IPS-18c (cell line): ENCODE results near the gene NRDC.
"Not testable (repeated sequence)": the region's sequence is repeated elsewhere in the genome, so short reads cannot be mapped to it uniquely, and the experiment has no call there.

Experiments used
- H3K4me3 ChIP-seq: 2 replicates; pipeline ENCODE4 v1.7.0; 2013; ENCODE audit warnings: low read depth, mild to moderate bottlenecking, low read length, moderate library complexity; ENCODE audit not compliant: insufficient read depth
- H3K9me3 ChIP-seq: one replicate; pipeline ENCODE4 v1.6.1; 2013; ENCODE audit warnings: mild to moderate bottlenecking, low read length, moderate library complexity; ENCODE audit not compliant: control insufficient read depth, insufficient read depth

Gene NRDC

DNA sequence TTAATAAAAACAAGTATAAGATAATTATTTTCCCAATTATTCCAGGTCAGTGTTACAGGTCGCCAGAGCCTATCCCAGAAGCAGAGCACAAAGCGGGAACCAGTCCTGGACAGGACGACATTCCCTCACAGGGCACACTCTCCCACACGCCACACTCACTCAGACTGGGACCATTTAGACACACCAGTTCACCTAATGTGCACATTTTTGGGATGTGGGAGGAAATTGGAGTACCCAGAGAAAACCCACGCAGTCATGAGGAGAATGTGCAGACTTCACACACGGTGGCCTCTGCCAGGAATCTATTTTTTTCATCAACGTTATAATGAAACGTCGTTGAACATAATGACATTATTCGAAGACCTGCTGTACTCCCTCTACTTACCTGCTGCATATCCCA, 20.5 kb upstream of the NRDC start:
- Histone ChIP-seq H3K9me3 (peaks cover 2% of the 10 kb centered on the region), H3K4me3 (no peak overlapping the region)

GRCh38 chr1:51898090-51898734, 19.7 kb upstream of the NRDC start:
- Histone ChIP-seq H3K9me3 (peaks cover 2% of the 10 kb centered on the region), H3K4me3 (no peak overlapping the region)

- Histone ChIP-seq H3K4me3 (no peak overlapping the region), H3K9me3 (peaks cover 2% of the 10 kb centered on the region)
Observed at GRCh38 chr1:51897699-51898031, 19.1 kb upstream of the NRDC start.

DNA sequence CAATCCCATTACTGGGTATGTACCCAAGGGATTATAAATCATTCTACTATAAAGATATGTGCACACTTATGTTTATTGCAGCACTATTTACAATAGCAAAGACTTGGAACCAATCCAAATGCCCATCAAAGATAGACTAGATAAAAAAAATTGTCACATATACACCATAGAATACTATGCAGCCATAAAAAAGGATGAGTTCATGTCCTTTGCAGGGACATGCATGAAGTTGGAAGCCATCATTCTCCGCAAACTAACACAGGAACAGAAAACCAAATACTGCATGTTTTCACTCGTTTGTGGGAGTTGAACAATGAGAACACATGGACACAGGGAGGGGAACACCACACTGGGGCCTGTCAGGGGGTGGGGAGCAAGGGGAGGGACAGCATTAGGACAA, 16.2 kb upstream of the NRDC start:
- not testable (repeated sequence) for H3K4me3 ChIP-seq, H3K9me3 ChIP-seq

- peak overlapping the region; percentile 86 for H3K4me3 ChIP-seq
- H3K9me3 ChIP-seq = no peaks in the 10 kb centered on the region
Observed at GRCh38 chr1:51878308-51878615, 265 bp downstream of the NRDC start.

- Histone ChIP-seq H3K4me3 (peak overlapping the region; percentile 86), H3K9me3 (no peaks in the 10 kb centered on the region)
Observed at GRCh38 chr1:51877434-51878307, 856 bp downstream of the NRDC start.

DNA sequence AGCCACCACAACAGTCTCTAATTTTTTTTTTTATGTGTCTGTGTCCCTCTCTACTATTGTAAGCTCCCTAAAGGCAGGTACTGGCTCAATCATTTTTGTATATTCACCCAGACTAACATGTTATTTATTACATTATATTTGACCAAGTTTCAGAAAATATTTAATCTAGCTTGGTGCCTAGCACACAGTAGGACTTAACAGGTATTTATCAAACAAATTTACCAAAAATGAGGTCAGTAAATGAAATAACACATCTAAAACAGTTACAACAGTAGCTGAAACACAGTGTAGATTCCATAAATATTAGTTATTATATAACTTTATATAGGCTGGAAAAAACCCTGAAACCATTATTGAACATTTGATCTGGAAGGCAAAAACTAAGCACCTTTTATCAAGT, 2.7 kb downstream of the NRDC start:
- Histone ChIP-seq H3K9me3 (no peaks in the 10 kb centered on the region), H3K4me3 (no peak overlapping the region)

DNA sequence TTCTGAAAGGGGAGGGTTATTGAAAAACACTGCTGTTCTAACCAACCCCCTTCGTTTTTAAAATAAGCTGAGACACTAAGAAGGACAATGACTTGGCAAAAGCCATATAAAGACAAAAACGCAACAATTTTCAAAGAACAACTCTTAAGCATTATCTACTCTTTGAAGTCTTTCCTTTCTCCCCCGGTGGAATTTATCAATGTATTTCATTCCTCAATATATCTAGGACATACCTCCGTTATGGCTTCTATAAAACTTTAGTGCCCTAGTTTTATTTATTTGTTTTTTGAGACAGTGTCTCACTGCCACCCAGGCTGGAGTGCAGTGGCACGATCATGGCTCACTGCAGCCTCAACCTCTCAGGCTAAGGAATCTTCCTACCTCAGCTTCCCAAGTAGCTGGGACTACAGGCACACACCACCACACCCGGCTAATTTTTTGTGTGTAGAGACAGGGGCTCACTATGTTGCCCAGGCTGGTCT, 3.2 kb downstream of the NRDC start:
- no peak overlapping the region for H3K4me3 ChIP-seq
- H3K9me3 ChIP-seq = no peaks in the 10 kb centered on the region

DNA sequence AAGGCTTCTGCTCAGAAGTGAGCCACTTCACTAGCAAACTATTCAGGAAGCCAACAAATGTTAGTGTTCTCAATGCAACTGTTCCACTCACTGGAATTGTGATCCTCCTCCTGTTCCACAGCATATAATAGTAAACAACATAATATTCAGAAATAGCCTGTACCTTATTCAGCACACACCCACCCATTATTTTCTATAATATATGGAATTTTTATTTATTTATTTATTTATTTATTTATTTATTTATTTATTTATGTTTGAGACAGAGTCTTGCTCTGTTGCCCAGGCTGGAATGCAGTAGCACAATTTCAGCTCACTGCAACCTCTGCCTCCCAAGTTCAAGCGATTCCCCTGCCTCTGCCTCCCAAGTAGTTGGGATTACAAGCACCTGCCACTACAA, 5.3 kb downstream of the NRDC start:
- not testable (repeated sequence) for H3K9me3 ChIP-seq, H3K4me3 ChIP-seq

DNA sequence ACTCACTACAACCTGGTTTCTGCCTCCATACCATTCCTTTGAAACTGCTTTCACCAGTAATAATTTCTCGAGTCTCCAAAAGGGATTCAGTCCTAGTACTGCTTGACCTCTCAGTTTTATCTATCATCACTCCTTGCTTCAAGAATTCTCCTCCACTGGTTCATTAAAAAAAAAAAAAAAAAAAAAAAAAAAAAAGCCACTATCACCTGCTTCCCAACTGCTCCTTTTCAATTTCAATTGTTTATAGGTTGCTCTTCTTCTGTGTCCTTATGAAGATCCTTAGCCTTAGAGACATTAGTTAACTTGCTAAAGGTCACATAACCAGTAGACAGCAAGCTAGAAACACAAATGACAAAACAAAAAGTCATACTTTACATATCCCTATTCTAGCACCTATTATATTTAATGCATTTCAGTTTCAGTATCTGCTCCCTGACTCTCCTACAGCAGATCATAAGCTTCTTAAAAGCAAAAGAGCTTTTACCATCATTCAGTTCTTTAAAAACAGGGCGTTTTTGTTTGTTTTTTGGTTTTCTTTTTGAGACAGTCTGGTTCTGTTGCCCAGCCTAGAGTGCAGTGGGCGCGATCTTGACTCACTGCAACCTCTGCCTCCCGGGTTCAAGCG, 7.1 kb downstream of the NRDC start:
- no peak overlapping the region for H3K4me3 ChIP-seq
- H3K9me3 ChIP-seq = no peaks in the 10 kb centered on the region

GRCh38 chr1:51870603-51871350, 7.8 kb downstream of the NRDC start:
- Histone ChIP-seq H3K4me3 (no peak overlapping the region), H3K9me3 (no peaks in the 10 kb centered on the region)

DNA sequence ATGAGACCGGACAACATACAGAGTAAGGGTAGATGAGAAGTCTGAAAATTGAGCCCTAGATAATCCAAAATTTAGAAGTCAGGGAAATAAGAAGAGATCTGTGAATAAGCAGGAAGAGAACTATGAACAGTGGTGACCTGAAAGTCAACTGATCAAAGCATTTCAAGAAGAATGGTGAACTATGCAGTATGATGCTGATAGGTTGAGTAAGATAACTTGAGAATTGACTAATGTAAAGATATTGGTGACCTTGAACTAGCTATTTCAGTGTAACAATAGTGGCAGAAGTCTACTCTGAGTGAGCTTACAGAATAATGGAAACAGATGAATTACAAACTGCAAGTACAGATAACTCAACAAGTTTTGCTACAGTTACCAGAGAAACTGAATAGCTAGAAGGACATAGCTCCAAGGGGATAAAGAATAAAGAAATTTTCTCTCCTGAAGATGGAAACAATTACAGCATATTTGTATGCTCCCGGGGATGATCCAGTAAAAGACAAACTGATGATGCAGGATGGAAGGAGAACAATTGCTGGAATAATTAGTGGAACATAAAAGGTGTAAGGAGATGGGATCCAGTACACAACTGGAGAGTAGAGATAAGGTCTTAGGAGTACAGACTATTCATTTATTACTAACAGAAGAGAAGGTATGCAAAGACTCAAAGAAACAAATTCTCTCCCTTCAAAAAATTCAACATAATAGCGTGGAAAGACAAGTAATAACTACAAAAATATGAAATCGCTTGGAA, 10.9 kb downstream of the NRDC start:
- Histone ChIP-seq H3K9me3 (no peaks in the 10 kb centered on the region), H3K4me3 (no peak overlapping the region)

DNA sequence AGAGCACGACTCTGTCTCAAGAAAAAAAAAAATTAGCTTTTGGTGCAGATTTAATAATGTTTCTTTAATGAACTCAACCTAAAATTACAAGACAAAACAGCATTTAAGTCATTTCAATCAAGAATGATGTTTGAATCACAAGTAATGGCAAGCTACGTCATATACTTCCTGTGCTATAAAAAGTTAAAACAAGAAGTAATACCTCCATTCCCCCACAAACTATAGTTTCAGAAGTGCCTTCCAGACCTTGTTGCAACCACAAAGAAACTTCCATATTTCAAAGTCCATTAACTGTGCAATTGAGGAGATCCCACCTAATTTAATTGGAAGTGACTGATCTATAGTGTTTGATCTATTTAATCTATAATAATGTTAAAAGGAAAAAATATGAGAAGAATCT, 15.1 kb downstream of the NRDC start:
- Histone ChIP-seq H3K4me3 (no peak overlapping the region), H3K9me3 (no peaks in the 10 kb centered on the region)

- Histone ChIP-seq H3K9me3 (no peaks in the 10 kb centered on the region), H3K4me3 (no peak overlapping the region)
Observed at GRCh38 chr1:51861669-51862068, 16.9 kb downstream of the NRDC start.

GRCh38 chr1:51859735-51860134, 18.8 kb downstream of the NRDC start:
- H3K9me3 ChIP-seq = no peaks in the 10 kb centered on the region
- H3K4me3 ChIP-seq = no peak overlapping the region

GRCh38 chr1:51859333-51859732, 19.2 kb downstream of the NRDC start:
- Histone ChIP-seq H3K9me3 (no peaks in the 10 kb centered on the region), H3K4me3 (no peak overlapping the region)

DNA sequence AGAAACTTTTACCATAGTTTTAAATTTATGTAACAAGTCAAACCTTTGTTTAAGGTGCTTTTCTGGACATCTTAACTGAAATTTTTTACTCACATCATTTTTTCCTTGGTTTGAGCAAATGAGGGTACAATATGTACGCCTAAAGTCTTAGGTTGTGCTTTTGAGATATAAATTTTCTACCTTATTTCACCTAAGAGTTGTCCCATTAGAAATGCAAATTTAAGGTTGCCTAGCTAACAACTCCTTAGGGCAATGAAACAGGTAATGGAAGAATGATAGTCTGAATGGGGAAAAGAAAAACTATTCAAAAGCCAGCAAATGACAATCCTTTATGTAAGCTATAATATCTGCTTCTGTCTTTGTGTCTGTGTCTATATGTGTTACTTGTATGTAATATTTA, 19.6 kb downstream of the NRDC start:
- H3K4me3 ChIP-seq = no peak overlapping the region
- H3K9me3 ChIP-seq = no peaks in the 10 kb centered on the region
